Stomach (tissue), 9 donors: Measurements from ENCODE around the gene MCTP1. TPM values are rescaled to one million over a fixed set of nuclear protein-coding genes. Genes with fewer than 3 reads are reported as not detected.

Experiments used
- DNase-seq, 2 donors: peaks; one replicate each; pipeline versions ENCODE4 v3.0.0 to v3.0.0-alpha.2; 2013 to 2019
- H3K27ac ChIP-seq, 5 donors: fragments of 200-600 bp in 4 of 5; sonication (generic) in 4 of 5; one replicate each; pipeline ENCODE4 v1.5.1; 2013 to 2019; ENCODE audit warnings: mild to moderate bottlenecking in 1 of 5, moderate library complexity in 1 of 5
- H3K27me3 ChIP-seq, 3 donors: fragments of 200-600 bp; sonication (generic); one replicate each; pipeline ENCODE4 v1.5.1; 2017 to 2019; ENCODE audit warnings: mixed run types in 1 of 3
- H3K36me3 ChIP-seq, 4 donors: fragments of 200-600 bp; sonication (generic); 1 replicate in 3 of 4; 2 replicates in 1 of 4; pipeline ENCODE4 v1.5.1; 2016 to 2019
- H3K4me1 ChIP-seq, 4 donors: fragments of 200-600 bp; sonication (generic); one replicate each; pipeline ENCODE4 v1.5.1; 2016 to 2019
- H3K4me3 ChIP-seq, 4 donors: fragments of 200-600 bp; sonication (generic) in 3 of 4; one replicate each; pipeline ENCODE4 v1.5.1; 2016 to 2019; ENCODE audit warnings: mild to moderate bottlenecking in 1 of 4
- H3K9me3 ChIP-seq, 4 donors: fragments of 200-600 bp; sonication (generic); one replicate each; pipeline ENCODE4 v1.5.1; 2016 to 2019
- EP300 ChIP-seq: sonication (generic); formaldehyde crosslinking; IDR thresholded peaks from one replicate; pipeline ENCODE4 v1.6.1; 2017; ENCODE audit warnings: antibody characterized with exemption
- POLR2A ChIP-seq, 4 donors: fragments of 450-650 bp; IDR thresholded peaks; one replicate each; pipeline ENCODE4 v1.6.1; 2016; ENCODE audit warnings: antibody characterized with exemption in 4 of 4, control low read depth in 2 of 4, mild to moderate bottlenecking in 1 of 4, moderate library complexity in 1 of 4
- POLR2AphosphoS5 ChIP-seq, 3 donors: sonication (generic); formaldehyde crosslinking; IDR thresholded peaks; one replicate each; pipeline ENCODE4 v1.6.1; 2016; ENCODE audit warnings: antibody characterized with exemption in 3 of 3
- WGBS, 5 donors: extraction: QIAGEN DNeasy Blood & Tissue Kit in 3 of 5; methylation state at CpG; one replicate each; pipeline versions ENCODE4 v1.1.5 to v1.1.7; 2013 to 2018; 5-methylcytosine and 5-hydroxymethylcytosine counted together
- intact Hi-C: fragments of 100-400 bp; cut with DNase I; formaldehyde crosslinking; loops from one replicate; pipeline ENCODE4 v1.15.1; 2023; ENCODE audit warnings: low total_unique reads
- polyA plus RNA-seq, 3 donors: library from polyadenylated mRNA; stranded (reverse); fragments of 200-250 nt; gene quantifications; one replicate each; pipeline ENCODE4 v1.2.3, GENCODE V29; 2013
- total RNA-seq, 5 donors: library from RNA; depleted of rRNA; stranded (reverse); fragments of >200 nt; gene quantifications; one replicate each; pipeline versions ENCODE4 v1.1.0 to v1.2.3, GENCODE V29; 2014 to 2016
- TF ChIP-seq, protein P1 (sequence below), 7 experiments: fragments of 450-650 bp in 4 of 7; fragments of 200-600 bp in 3 of 7; sonication (generic) in 3 of 7; IDR thresholded peaks; one replicate each; pipeline ENCODE4 v1.5.1; 2016 to 2019; ENCODE audit warnings: antibody characterized with exemption in 7 of 7, control low read depth in 2 of 7, mild to moderate bottlenecking in 1 of 7
- donor health status: healthy with polysubstance abuse.
- donor health status: Bipolar disorder and iron deficiency.
- donor health status: healthy.

The MCTP1 gene
- total and polyA plus RNA-seq, 8 donors: 1.4 to 47.9 (median 11.3) TPM

DNA sequence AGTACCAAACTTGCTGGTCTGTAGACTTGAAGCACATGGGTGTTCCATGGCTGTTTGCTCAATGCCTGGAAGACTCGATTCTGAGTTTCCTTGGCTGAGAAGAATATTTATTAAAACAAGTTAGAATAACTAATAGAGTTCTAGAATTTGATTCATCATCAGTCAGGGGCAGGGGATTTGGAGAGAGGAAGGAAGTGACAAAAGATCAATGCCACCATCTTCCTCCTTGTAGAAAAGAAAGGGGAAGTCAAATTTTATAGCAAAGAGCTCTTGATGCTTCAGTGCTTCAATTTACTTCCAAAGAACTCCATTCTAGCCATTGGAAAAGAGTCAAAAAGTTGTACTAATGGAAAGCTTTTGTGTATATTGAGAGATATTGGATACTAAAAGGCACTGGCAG, 236.3 kb downstream of the MCTP1 start:
- no peak overlapping the region for H3K4me3 ChIP-seq
- peaks cover 0 to 16% (median 7%) of the 10 kb centered on the region in 4 donors for H3K4me1 ChIP-seq
- H3K9me3 ChIP-seq: no peaks in the 10 kb centered on the region
- H3K27ac ChIP-seq: peak overlapping the region in 1 of 5 donors; percentile 36
- TF ChIP-seq POLR2A (IDR thresholded peaks at IDR 0.05) (no peak), EP300 (no peak), POLR2AphosphoS5 (IDR thresholded peaks at IDR 0.05) (no peak)
- no peak for DNase-seq
- H3K27me3 ChIP-seq: no peaks in the 10 kb centered on the region
- 55 to 81% (median 73%) methylated on average over 1 of the region's 1 CpG for whole genome bisulfite sequencing, 5 donors
- intact Hi-C loops: no loop called here
- H3K36me3 ChIP-seq: no peaks in the 10 kb centered on the region

GRCh38 chr5:95045181-95045965, 239.5 kb downstream of the MCTP1 start:
- Histone ChIP-seq H3K4me1 (peaks cover 0 to 44% (median 13%) of the 10 kb centered on the region in 4 donors), H3K36me3 (no peaks in the 10 kb centered on the region), H3K4me3 (no peak overlapping the region), H3K9me3 (peaks cover 0 to 2% (median 0%) of the 10 kb centered on the region in 4 donors), H3K27ac (no peak overlapping the region), H3K27me3 (no peaks in the 10 kb centered on the region)
- DNase-seq: no peak
- TF ChIP-seq POLR2AphosphoS5 (IDR thresholded peaks at IDR 0.05) (no peak), EP300 (no peak), POLR2A (IDR thresholded peaks at IDR 0.05) (no peak)
- TF ChIP-seq, protein P1, sequence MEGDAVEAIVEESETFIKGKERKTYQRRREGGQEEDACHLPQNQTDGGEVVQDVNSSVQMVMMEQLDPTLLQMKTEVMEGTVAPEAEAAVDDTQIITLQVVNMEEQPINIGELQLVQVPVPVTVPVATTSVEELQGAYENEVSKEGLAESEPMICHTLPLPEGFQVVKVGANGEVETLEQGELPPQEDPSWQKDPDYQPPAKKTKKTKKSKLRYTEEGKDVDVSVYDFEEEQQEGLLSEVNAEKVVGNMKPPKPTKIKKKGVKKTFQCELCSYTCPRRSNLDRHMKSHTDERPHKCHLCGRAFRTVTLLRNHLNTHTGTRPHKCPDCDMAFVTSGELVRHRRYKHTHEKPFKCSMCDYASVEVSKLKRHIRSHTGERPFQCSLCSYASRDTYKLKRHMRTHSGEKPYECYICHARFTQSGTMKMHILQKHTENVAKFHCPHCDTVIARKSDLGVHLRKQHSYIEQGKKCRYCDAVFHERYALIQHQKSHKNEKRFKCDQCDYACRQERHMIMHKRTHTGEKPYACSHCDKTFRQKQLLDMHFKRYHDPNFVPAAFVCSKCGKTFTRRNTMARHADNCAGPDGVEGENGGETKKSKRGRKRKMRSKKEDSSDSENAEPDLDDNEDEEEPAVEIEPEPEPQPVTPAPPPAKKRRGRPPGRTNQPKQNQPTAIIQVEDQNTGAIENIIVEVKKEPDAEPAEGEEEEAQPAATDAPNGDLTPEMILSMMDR (IDR thresholded peaks at IDR 0.05): no peak
- intact Hi-C loops: no loop called here
- 46 to 74% (median 52%) methylated on average over 5 of the region's 5 CpGs for WGBS, 5 donors

- intact Hi-C loops: no loop called here
- H3K27me3 ChIP-seq: no peaks in the 10 kb centered on the region
- no peak for DNase-seq
These were observed 240.8 kb downstream of the MCTP1 start for GRCh38 chr5:95044096-95044495.

GRCh38 chr5:95043648-95044047, 241.2 kb downstream of the MCTP1 start:
- WGBS, 5 donors: 64 to 81% (median 69%) methylated on average over 3 of the region's 3 CpGs
- H3K9me3 ChIP-seq: peaks cover 0 to 9% (median 0%) of the 10 kb centered on the region in 4 donors
- no peak for TF ChIP-seq EP300
- no peak for TF ChIP-seq POLR2A (IDR thresholded peaks at IDR 0.05)
- no peak for TF ChIP-seq POLR2AphosphoS5 (IDR thresholded peaks at IDR 0.05)
- TF ChIP-seq, protein P1 (IDR thresholded peaks at IDR 0.05): no peak
- H3K27me3 ChIP-seq: no peaks in the 10 kb centered on the region
- H3K4me1 ChIP-seq: peaks cover 0 to 50% (median 13%) of the 10 kb centered on the region in 4 donors
- no peaks in the 10 kb centered on the region for H3K36me3 ChIP-seq
- H3K4me3 ChIP-seq: no peak overlapping the region
- intact Hi-C loops: no loop called here
- DNase-seq: no peak
- no peak overlapping the region for H3K27ac ChIP-seq

More at GRCh38 chr5:95044096-95044495, 240.8 kb downstream of the MCTP1 start:
- H3K4me3 ChIP-seq: no peak overlapping the region
- TF ChIP-seq POLR2A (IDR thresholded peaks at IDR 0.05) (no peak), POLR2AphosphoS5 (IDR thresholded peaks at IDR 0.05) (no peak), EP300 (no peak)
- TF ChIP-seq, protein P1 (IDR thresholded peaks at IDR 0.05): no peak
- peaks cover 0 to 50% (median 13%) of the 10 kb centered on the region in 4 donors for H3K4me1 ChIP-seq
- H3K36me3 ChIP-seq: no peaks in the 10 kb centered on the region
- peaks cover 0 to 9% (median 0%) of the 10 kb centered on the region in 4 donors for H3K9me3 ChIP-seq
- no peak overlapping the region for H3K27ac ChIP-seq
- WGBS, 5 donors: 46 to 64% (median 59%) methylated on average over 2 of the region's 2 CpGs

- no peaks in the 10 kb centered on the region for H3K36me3 ChIP-seq
- peaks cover 0 to 50% (median 13%) of the 10 kb centered on the region in 4 donors for H3K4me1 ChIP-seq
- intact Hi-C loops: no loop called here
- TF ChIP-seq EP300 (no peak), POLR2AphosphoS5 (IDR thresholded peaks at IDR 0.05) (no peak), POLR2A (IDR thresholded peaks at IDR 0.05) (no peak)
- TF ChIP-seq, protein P1 (IDR thresholded peaks at IDR 0.05): no peak
- peaks cover 0 to 9% (median 0%) of the 10 kb centered on the region in 4 donors for H3K9me3 ChIP-seq
- H3K27me3 ChIP-seq: no peaks in the 10 kb centered on the region
- no peak overlapping the region for H3K4me3 ChIP-seq
- no peak for DNase-seq
- H3K27ac ChIP-seq: no peak overlapping the region
These were observed 241.7 kb downstream of the MCTP1 start for GRCh38 chr5:95043234-95043633.
